ENCODE results near the gene PPP1R12B. TPM values are rescaled to one million over a fixed set of nuclear protein-coding genes. Genes with fewer than 3 reads are reported as not detected.

Gene PPP1R12B
- total and polyA plus RNA-seq, 4 donors: 4.0 to 31.6 (median 9.7) TPM

GRCh38 chr1:202599669-202600431 lies 251.4 kb downstream of the PPP1R12B start:
- H3K27me3 ChIP-seq (ENCODE audit: control insufficient read depth in 4 of 4, insufficient read depth in 4 of 4, low read length in 3 of 4): no peaks in the 10 kb centered on the region
- H3K9me3 ChIP-seq (ENCODE audit: control insufficient read depth in 4 of 4, low read length in 3 of 4): no peaks in the 10 kb centered on the region
- TF ChIP-seq FOXA1 (IDR thresholded peaks at IDR 0.05) (no peak), RAD21 (IDR thresholded peaks at IDR 0.05) (peak; percentile 71 to 83), HNF4A (conservative IDR thresholded peaks at IDR 0.05) (no peak), CTCF (IDR thresholded peaks at IDR 0.05; ENCODE audit: low read depth, low read length, missing input control) (peak; percentile 47)
- TF ChIP-seq, protein P1, sequence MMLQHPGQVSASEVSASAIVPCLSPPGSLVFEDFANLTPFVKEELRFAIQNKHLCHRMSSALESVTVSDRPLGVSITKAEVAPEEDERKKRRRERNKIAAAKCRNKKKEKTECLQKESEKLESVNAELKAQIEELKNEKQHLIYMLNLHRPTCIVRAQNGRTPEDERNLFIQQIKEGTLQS (IDR thresholded peaks at IDR 0.05): no peak
- no peaks in the 10 kb centered on the region for H3K4me1 ChIP-seq (ENCODE audit: control insufficient read depth in 4 of 4, insufficient read depth in 4 of 4, low read length in 3 of 4)
- H3K36me3 ChIP-seq (ENCODE audit: control insufficient read depth in 4 of 4, insufficient read depth in 3 of 4, low read depth in 1 of 4, low read length in 3 of 4): peaks cover 0 to 4% (median under 1%) of the 10 kb centered on the region in 4 donors
- peak; percentile 40 for DNase-seq (ENCODE audit: low spot score)
- no peak overlapping the region for H3K4me3 ChIP-seq (ENCODE audit: low read depth in 1 of 3, low read length in 3 of 3)
- WGBS: 63% methylated on average over 16 of the region's 16 CpGs
- no peak overlapping the region for H3K27ac ChIP-seq (ENCODE audit: low read depth in 1 of 2, low read length in 2 of 2)
- H3K9ac ChIP-seq (ENCODE audit: low read depth in 1 of 2, low read length in 2 of 2): no peak overlapping the region

GRCh38 chr1:202600432-202601041 lies 252.0 kb downstream of the PPP1R12B start:
- Histone ChIP-seq H3K9me3 (ENCODE audit: control insufficient read depth in 4 of 4, low read length in 3 of 4) (no peaks in the 10 kb centered on the region), H3K36me3 (ENCODE audit: control insufficient read depth in 4 of 4, insufficient read depth in 3 of 4, low read depth in 1 of 4, low read length in 3 of 4) (peaks cover 0 to 4% (median under 1%) of the 10 kb centered on the region in 4 donors), H3K4me1 (ENCODE audit: control insufficient read depth in 4 of 4, insufficient read depth in 4 of 4, low read length in 3 of 4) (no peaks in the 10 kb centered on the region), H3K27me3 (ENCODE audit: control insufficient read depth in 4 of 4, insufficient read depth in 4 of 4, low read length in 3 of 4) (no peaks in the 10 kb centered on the region), H3K9ac (ENCODE audit: low read depth in 1 of 2, low read length in 2 of 2) (no peak overlapping the region), H3K27ac (ENCODE audit: low read depth in 1 of 2, low read length in 2 of 2) (no peak overlapping the region), H3K4me3 (ENCODE audit: low read depth in 1 of 3, low read length in 3 of 3) (no peak overlapping the region)
- 92% methylated on average over 10 of the region's 10 CpGs for WGBS
- no peak for DNase-seq (ENCODE audit: low spot score)
- no peak for TF ChIP-seq GABPA (IDR thresholded peaks at IDR 0.05 in 1 of 2, conservative IDR thresholded peaks at IDR 0.05 in 1 of 2)
- TF ChIP-seq NR2F2 (IDR thresholded peaks at IDR 0.05): no peak
- TF ChIP-seq RXRA (IDR thresholded peaks at IDR 0.05): no peak
- TF ChIP-seq TAF1 (conservative IDR thresholded peaks at IDR 0.05): no peak
- TF ChIP-seq, protein P1 (IDR thresholded peaks at IDR 0.05): no peak
- TF ChIP-seq EGR1 (IDR thresholded peaks at IDR 0.05; ENCODE audit: low read depth in 2 of 2): no peak
- TF ChIP-seq YY1 (IDR thresholded peaks at IDR 0.05): no peak
- no peak for TF ChIP-seq FOXA1 (IDR thresholded peaks at IDR 0.05)
- no peak for TF ChIP-seq RAD21 (IDR thresholded peaks at IDR 0.05)
- no peak for TF ChIP-seq HNF4A (conservative IDR thresholded peaks at IDR 0.05)
- no peak for TF ChIP-seq MAX (IDR thresholded peaks at IDR 0.05)
- no peak for TF ChIP-seq SP1 (IDR thresholded peaks at IDR 0.05)
- TF ChIP-seq CTCF (IDR thresholded peaks at IDR 0.05; ENCODE audit: low read depth, low read length, missing input control): no peak
- TF ChIP-seq, protein P2, sequence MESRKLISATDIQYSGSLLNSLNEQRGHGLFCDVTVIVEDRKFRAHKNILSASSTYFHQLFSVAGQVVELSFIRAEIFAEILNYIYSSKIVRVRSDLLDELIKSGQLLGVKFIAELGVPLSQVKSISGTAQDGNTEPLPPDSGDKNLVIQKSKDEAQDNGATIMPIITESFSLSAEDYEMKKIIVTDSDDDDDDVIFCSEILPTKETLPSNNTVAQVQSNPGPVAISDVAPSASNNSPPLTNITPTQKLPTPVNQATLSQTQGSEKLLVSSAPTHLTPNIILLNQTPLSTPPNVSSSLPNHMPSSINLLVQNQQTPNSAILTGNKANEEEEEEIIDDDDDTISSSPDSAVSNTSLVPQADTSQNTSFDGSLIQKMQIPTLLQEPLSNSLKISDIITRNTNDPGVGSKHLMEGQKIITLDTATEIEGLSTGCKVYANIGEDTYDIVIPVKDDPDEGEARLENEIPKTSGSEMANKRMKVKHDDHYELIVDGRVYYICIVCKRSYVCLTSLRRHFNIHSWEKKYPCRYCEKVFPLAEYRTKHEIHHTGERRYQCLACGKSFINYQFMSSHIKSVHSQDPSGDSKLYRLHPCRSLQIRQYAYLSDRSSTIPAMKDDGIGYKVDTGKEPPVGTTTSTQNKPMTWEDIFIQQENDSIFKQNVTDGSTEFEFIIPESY (IDR thresholded peaks at IDR 0.05): no peak
- TF ChIP-seq FOXA2 (IDR thresholded peaks at IDR 0.05): no peak
- TF ChIP-seq JUND (IDR thresholded peaks at IDR 0.05): no peak
- TF ChIP-seq HNF4G (IDR thresholded peaks at IDR 0.05): no peak
- no peak for TF ChIP-seq REST (IDR thresholded peaks at IDR 0.05)

Measured in liver (tissue), 9 donors.